IPS-20b (cell line): ENCODE results near the gene SLC5A10.
"Not testable (repeated sequence)": the region's sequence is repeated elsewhere in the genome, so short reads cannot be mapped to it uniquely, and the experiment has no call there.

Experiments
- H3K27ac ChIP-seq: one replicate; pipeline ENCODE4 v1.5.1; 2013; ENCODE audit warnings: low read length
- H3K27me3 ChIP-seq: 2 replicates; pipeline ENCODE4 v1.6.1; 2013; ENCODE audit warnings: mild to moderate bottlenecking, low read length, inconsistent platforms; ENCODE audit not compliant: insufficient read depth
- H3K36me3 ChIP-seq: 2 replicates; pipeline ENCODE4 v1.6.1; 2013; ENCODE audit warnings: low read depth, mild to moderate bottlenecking, inconsistent platforms, low read length, moderate library complexity; ENCODE audit not compliant: insufficient read depth
- H3K4me1 ChIP-seq: 2 replicates; pipeline ENCODE4 v1.6.1; 2013; ENCODE audit warnings: mild to moderate bottlenecking, control low read depth, inconsistent platforms, low read length, moderate library complexity; ENCODE audit not compliant: insufficient read depth
- H3K4me3 ChIP-seq: 2 replicates; pipeline ENCODE4 v1.5.1; 2013; ENCODE audit warnings: mild to moderate bottlenecking, low read length, inconsistent platforms
- H3K9ac ChIP-seq: 2 replicates; pipeline ENCODE4 v1.6.1; 2013; ENCODE audit warnings: low read depth, mild to moderate bottlenecking, inconsistent platforms, low read length, moderate library complexity
- H3K9me3 ChIP-seq: 2 replicates; pipeline ENCODE4 v1.6.1; 2013; ENCODE audit warnings: mild to moderate bottlenecking, low read depth, low read length, inconsistent platforms; ENCODE audit not compliant: insufficient read depth

SLC5A10 gene

GRCh38 chr17:18949566-18949965, 2.4 kb upstream of the SLC5A10 start:
- no peak overlapping the region for H3K9ac ChIP-seq
- H3K9me3 ChIP-seq: no peaks in the 10 kb centered on the region
- H3K27me3 ChIP-seq: no peaks in the 10 kb centered on the region
- H3K27ac ChIP-seq: no peak overlapping the region
- no peaks in the 10 kb centered on the region for H3K4me1 ChIP-seq
- H3K4me3 ChIP-seq: no peak overlapping the region
- H3K36me3 ChIP-seq: no peaks in the 10 kb centered on the region

DNA sequence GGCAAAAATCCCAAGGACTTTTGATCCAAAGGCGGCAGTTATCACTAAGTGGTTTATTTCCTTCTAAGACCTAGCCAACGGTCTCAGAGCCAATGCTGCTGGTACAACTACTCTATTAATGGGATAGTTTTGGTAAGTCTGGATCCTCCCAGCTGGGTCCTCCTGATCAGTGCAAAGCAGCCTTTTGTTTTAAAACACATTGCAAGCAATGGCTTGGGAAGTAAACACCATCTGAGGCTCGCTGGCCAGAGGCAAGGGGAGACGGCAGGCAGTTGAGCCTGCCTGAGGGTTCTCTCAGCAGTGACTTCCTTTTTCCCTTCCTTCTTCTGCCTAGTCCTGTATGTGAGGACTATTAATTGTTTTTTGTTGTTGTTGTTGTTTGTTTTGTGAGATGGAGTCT, 1.6 kb upstream of the SLC5A10 start:
- Histone ChIP-seq H3K36me3 (no peaks in the 10 kb centered on the region), H3K4me3 (no peak overlapping the region), H3K27me3 (no peaks in the 10 kb centered on the region), H3K9ac (no peak overlapping the region), H3K9me3 (no peaks in the 10 kb centered on the region), H3K27ac (no peak overlapping the region), H3K4me1 (no peaks in the 10 kb centered on the region)

DNA sequence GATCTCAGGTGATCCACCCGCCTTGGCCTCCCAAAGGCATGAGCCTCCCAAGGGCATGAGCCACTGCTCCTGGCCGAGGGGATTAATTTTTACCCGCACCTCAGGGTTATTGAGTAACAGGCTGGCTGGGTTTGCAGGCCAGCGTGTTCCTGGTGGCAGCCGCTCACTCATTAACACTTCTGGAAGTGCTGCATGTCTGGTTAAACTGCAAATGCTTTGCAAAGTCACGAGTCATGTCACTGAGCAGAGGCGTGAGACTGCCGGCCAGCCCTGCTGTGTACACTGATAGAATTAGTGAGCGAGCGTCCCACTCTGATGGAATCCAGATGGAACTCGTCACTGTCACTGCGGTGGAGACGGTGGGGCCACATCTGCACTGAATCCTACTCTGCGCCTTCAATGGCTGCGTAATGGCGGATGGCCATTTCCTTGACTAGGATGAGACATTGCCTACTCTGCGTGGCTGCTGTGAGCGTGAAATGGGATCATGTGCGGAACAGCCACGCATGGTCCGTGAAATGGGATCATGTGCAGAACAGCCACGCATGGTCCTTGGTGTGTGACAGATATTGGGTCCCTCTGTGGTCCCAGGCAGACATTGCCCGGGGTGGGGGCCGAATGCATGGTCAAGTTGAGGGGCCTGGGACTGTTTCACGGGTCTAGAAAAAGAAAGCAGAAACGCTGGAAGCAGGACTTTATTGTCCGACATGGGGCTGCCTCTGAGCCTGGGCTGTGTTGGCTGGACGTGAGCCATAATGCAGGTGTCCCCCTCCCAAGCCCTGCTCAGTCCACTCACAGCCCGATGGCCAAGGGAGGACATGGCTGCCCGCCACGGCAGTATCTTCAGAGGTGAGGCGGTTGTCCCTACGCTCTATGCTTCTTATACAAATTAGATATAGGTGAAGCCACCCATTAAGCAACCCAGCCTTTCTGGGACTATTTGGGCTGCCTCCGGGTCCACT, 740 bp upstream of the SLC5A10 start:
- Histone ChIP-seq H3K4me1 (no peaks in the 10 kb centered on the region), H3K27ac (no peak overlapping the region), H3K9me3 (no peaks in the 10 kb centered on the region), H3K27me3 (no peaks in the 10 kb centered on the region), H3K9ac (no peak overlapping the region), H3K36me3 (no peaks in the 10 kb centered on the region), H3K4me3 (no peak overlapping the region)

GRCh38 chr17:18953231-18953728, 1.3 kb downstream of the SLC5A10 start:
- no peaks in the 10 kb centered on the region for H3K27me3 ChIP-seq
- no peak overlapping the region for H3K9ac ChIP-seq
- no peak overlapping the region for H3K27ac ChIP-seq
- no peaks in the 10 kb centered on the region for H3K4me1 ChIP-seq
- H3K4me3 ChIP-seq: no peak overlapping the region
- H3K36me3 ChIP-seq: no peaks in the 10 kb centered on the region
- no peaks in the 10 kb centered on the region for H3K9me3 ChIP-seq

- Histone ChIP-seq H3K27me3 (no peaks in the 10 kb centered on the region), H3K36me3 (no peaks in the 10 kb centered on the region), H3K9ac (no peak overlapping the region), H3K4me3 (no peak overlapping the region), H3K27ac (no peak overlapping the region), H3K9me3 (no peaks in the 10 kb centered on the region), H3K4me1 (no peaks in the 10 kb centered on the region)
Measured at GRCh38 chr17:18954321-18954720, 2.4 kb downstream of the SLC5A10 start.

DNA sequence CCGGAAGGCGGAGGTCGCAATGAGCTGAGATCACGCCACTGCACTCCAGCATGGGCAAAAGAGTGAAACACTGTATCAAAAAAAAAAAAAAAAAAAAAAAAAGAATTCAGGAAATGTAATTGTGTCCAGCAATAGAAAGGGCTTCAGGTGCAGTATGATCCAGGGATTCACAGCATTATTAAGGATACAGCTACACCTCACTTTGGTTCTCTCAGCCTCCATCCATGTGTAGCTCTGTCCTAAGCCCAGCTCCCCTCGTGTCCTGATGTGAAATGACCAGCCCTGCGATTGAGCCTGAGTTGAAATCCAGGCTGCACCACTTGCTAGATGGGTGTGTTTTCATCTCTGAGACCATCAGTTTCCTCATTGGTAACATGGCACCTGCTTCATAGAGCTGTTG, 3.0 kb downstream of the SLC5A10 start:
- no peak overlapping the region for H3K27ac ChIP-seq
- no peaks in the 10 kb centered on the region for H3K9me3 ChIP-seq
- H3K9ac ChIP-seq: no peak overlapping the region
- no peaks in the 10 kb centered on the region for H3K27me3 ChIP-seq
- no peaks in the 10 kb centered on the region for H3K36me3 ChIP-seq
- H3K4me3 ChIP-seq: no peak overlapping the region
- H3K4me1 ChIP-seq: no peaks in the 10 kb centered on the region

DNA sequence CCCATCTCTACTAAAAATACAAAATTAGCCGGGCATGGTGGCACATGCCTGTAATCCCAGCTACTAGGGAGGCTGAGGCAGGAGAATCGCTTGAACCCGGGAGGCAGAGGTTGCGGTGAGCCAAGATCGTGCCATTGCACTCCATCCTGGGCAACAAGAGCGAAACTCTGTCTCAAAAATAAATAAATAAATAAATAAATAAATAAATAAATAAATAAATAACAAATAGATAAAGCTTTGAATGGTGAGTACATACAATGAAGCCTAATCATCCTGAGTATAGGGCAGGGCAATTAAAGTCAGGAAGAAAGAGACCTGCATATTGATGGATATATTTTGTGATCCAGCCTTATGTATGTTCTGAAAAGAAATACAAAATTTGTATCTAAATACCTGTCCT, 4.1 kb downstream of the SLC5A10 start:
- not testable (repeated sequence) for H3K4me3 ChIP-seq, H3K36me3 ChIP-seq, H3K9ac ChIP-seq, H3K9me3 ChIP-seq, H3K4me1 ChIP-seq, H3K27me3 ChIP-seq, H3K27ac ChIP-seq

DNA sequence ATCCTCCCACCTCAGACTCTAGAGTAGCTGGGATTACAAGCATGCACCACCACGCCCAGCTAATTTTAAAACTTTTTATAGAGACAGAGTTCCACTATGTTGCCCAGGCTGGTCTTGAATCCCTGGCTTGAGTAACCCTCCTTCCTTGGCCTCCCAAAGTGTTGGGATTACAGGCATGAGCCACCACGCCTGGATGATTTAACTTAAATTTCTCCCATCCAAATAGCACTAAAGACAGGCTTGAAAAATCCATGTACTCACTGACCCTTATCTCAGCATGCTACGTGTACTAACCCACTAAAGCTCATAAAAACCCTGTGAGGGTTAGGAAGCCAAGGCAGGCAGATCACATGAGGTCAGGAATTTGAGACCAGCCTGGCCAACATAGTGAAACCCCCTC, 4.6 kb downstream of the SLC5A10 start:
- Histone ChIP-seq H3K9me3 (no peaks in the 10 kb centered on the region), H3K4me3 (no peak overlapping the region), H3K27ac (no peak overlapping the region), H3K4me1 (no peaks in the 10 kb centered on the region), H3K36me3 (no peaks in the 10 kb centered on the region), H3K9ac (no peak overlapping the region), H3K27me3 (no peaks in the 10 kb centered on the region)

- no peaks in the 10 kb centered on the region for H3K36me3 ChIP-seq
- no peaks in the 10 kb centered on the region for H3K27me3 ChIP-seq
- H3K9ac ChIP-seq: no peak overlapping the region
- no peak overlapping the region for H3K27ac ChIP-seq
- no peaks in the 10 kb centered on the region for H3K9me3 ChIP-seq
- H3K4me1 ChIP-seq: no peaks in the 10 kb centered on the region
- no peak overlapping the region for H3K4me3 ChIP-seq
Measured at GRCh38 chr17:18957831-18958230, 5.9 kb downstream of the SLC5A10 start.

DNA sequence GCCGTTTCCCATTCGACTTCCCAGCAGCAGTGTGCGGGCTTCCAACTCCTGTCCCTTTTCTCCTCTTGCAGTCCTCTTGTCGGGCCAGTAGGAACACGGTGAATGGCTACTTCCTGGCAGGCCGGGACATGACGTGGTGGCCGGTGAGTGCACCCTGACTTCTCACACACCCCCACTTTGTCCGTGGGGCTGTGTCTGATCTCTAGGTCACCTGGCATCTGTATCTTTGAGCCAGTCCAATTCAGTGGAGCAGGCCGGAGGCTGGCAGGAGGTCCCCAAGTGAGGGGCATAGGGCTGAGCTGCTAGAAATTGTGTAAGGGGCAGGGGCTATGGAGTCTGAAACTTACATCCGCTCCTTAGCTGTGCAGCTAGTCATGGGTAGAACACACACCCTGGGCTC, 6.6 kb downstream of the SLC5A10 start:
- Histone ChIP-seq H3K27ac (no peak overlapping the region), H3K4me1 (no peaks in the 10 kb centered on the region), H3K36me3 (no peaks in the 10 kb centered on the region), H3K27me3 (no peaks in the 10 kb centered on the region), H3K4me3 (no peak overlapping the region), H3K9me3 (no peaks in the 10 kb centered on the region), H3K9ac (no peak overlapping the region)

DNA sequence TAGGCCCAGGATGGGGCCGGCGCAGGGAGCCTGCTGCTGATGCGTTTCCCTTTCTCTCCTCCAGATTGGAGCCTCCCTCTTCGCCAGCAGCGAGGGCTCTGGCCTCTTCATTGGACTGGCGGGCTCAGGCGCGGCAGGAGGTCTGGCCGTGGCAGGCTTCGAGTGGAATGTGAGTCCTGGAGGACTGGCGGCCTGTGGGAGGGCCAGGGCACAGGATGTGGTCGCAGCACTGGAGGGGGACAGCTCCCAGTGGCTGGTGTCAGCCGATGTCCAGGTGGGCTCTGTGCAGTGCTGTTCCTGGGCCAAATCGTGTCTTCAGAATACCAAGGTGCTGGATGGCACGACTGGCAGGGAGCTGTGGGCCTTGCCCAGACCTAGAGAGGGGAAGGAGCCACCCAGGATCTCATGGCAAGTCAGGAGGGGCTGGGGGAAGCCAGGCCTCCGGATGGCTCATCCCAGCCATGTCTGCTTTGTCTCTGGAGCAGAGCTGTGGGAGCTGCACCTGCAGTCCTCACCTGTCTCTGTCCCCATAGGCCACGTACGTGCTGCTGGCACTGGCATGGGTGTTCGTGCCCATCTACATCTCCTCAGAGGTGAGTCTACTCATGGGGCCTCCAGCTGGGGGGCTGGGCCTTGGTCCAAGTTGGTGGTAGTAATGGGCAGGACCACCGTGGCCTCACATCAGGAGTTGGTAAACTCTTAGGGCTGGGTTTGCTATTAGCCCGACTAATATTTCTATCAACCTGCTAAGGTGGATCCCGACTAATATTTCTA, 7.3 kb downstream of the SLC5A10 start:
- Histone ChIP-seq H3K27me3 (no peaks in the 10 kb centered on the region), H3K9ac (no peak overlapping the region)

GRCh38 chr17:18959845-18960240, 7.9 kb downstream of the SLC5A10 start:
- no peak overlapping the region for H3K9ac ChIP-seq
- H3K4me1 ChIP-seq: no peaks in the 10 kb centered on the region
- no peak overlapping the region for H3K27ac ChIP-seq
- no peak overlapping the region for H3K4me3 ChIP-seq
- H3K36me3 ChIP-seq: no peaks in the 10 kb centered on the region
- no peaks in the 10 kb centered on the region for H3K27me3 ChIP-seq
- no peaks in the 10 kb centered on the region for H3K9me3 ChIP-seq

More for the DNA sequence above, 7.3 kb downstream of the SLC5A10 start:
- H3K9me3 ChIP-seq: no peaks in the 10 kb centered on the region
- no peaks in the 10 kb centered on the region for H3K36me3 ChIP-seq
- H3K27ac ChIP-seq: no peak overlapping the region
- H3K4me3 ChIP-seq: no peak overlapping the region
- H3K4me1 ChIP-seq: no peaks in the 10 kb centered on the region
